Superior temporal gyrus (tissue), 1 donor: ENCODE results near the gene UBFD1.
"Not testable (repeated sequence)": the region's sequence is repeated elsewhere in the genome, so short reads cannot be mapped to it uniquely, and the experiment has no call there.

Experiments used
- DNase-seq: peaks from one replicate; pipeline ENCODE4 v3.0.0-alpha.2; 2016; ENCODE audit errors: extremely low spot score

The UBFD1 gene

GRCh38 chr16:23567602-23568001 is 10.1 kb downstream of the UBFD1 start:
- DNase-seq, result no peak

- no peak for DNase-seq
Observed at GRCh38 chr16:23570992-23571632, 13.6 kb downstream of the UBFD1 start.

- no peak for DNase-seq
Observed at GRCh38 chr16:23571895-23572294, 14.4 kb downstream of the UBFD1 start.

GRCh38 chr16:23572394-23572793 is 14.9 kb downstream of the UBFD1 start:
- no peak for DNase-seq

GRCh38 chr16:23573817-23574216 is 16.3 kb downstream of the UBFD1 start:
- DNase-seq, result no peak

- no peak for DNase-seq
Observed at GRCh38 chr16:23575834-23576233, 18.3 kb downstream of the UBFD1 start.

GRCh38 chr16:23577493-23577892 is 20.0 kb downstream of the UBFD1 start:
- no peak for DNase-seq

- no peak for DNase-seq
Observed at GRCh38 chr16:23578101-23578830, 20.7 kb downstream of the UBFD1 start.

GRCh38 chr16:23579371-23579770 is 21.8 kb downstream of the UBFD1 start:
- DNase-seq, result no peak

- no peak for DNase-seq
Observed at GRCh38 chr16:23580391-23580790, 22.9 kb downstream of the UBFD1 start.

- no peak for DNase-seq
Observed at GRCh38 chr16:23581764-23582163, 24.2 kb downstream of the UBFD1 start.

GRCh38 chr16:23583271-23583670 is 25.7 kb downstream of the UBFD1 start:
- DNase-seq, result not testable (repeated sequence)

- no peak for DNase-seq
Observed at GRCh38 chr16:23584186-23585076, 26.9 kb downstream of the UBFD1 start.

- DNase-seq, result no peak
Observed at GRCh38 chr16:23587726-23588125, 30.2 kb downstream of the UBFD1 start.

GRCh38 chr16:23590181-23590580 is 32.7 kb downstream of the UBFD1 start:
- no peak for DNase-seq

GRCh38 chr16:23594186-23594585 is 36.7 kb downstream of the UBFD1 start:
- DNase-seq, result no peak

- DNase-seq, result no peak
Observed at GRCh38 chr16:23595246-23595950, 37.9 kb downstream of the UBFD1 start.

- DNase-seq, result peak; percentile 92
Observed at GRCh38 chr16:23595951-23596720, 38.6 kb downstream of the UBFD1 start, which contains the start of gene NDUFAB1. Gene NDUFAB1, minus strand, starts transcription at chr16:23596316. Its CDS starts 26 bp downstream, at chr16:23596290.

GRCh38 chr16:23597003-23597756 is 39.7 kb downstream of the UBFD1 start:
- no peak for DNase-seq

GRCh38 chr16:23607726-23608125 is 50.2 kb downstream of the UBFD1 start:
- DNase-seq, result no peak
